NCI-H1417 (cell line): ENCODE results near the gene IQCH.
"Not testable (repeated sequence)": the region's sequence is repeated elsewhere in the genome, so short reads cannot be mapped to it uniquely, and the experiment has no call there.

Source experiments
- DNase-seq, 3 experiments: peaks; one replicate each; lab custom pipeline; 2025; lab: John Stamatoyannopoulos, UW

The IQCH gene

GRCh38 chr15:67436351-67437250 is 182.0 kb downstream of the IQCH start:
- DNase-seq, result peak in 2 of 3 experiments; percentile 19 to 39

- no peak for DNase-seq
These were observed 189.5 kb downstream of the IQCH start for GRCh38 chr15:67444100-67444499.

- DNase-seq, result no peak
These were observed 191.9 kb downstream of the IQCH start for GRCh38 chr15:67446449-67446848.

GRCh38 chr15:67448372-67448771 is 193.8 kb downstream of the IQCH start:
- DNase-seq, result not testable (repeated sequence)

- not testable (repeated sequence) for DNase-seq
These were observed 199.1 kb downstream of the IQCH start for GRCh38 chr15:67453703-67454102.

- peak; percentile 53 to 87 (median 69) for DNase-seq
These were observed 202.3 kb downstream of the IQCH start for GRCh38 chr15:67456677-67457529.

- DNase-seq, result peak in 1 of 3 experiments; percentile 49
These were observed 203.9 kb downstream of the IQCH start for GRCh38 chr15:67458331-67459029.

- peak in 1 of 3 experiments; percentile 25 for DNase-seq
These were observed 205.9 kb downstream of the IQCH start for GRCh38 chr15:67460521-67460920.

- no peak for DNase-seq
These were observed 207.1 kb downstream of the IQCH start for GRCh38 chr15:67461735-67462134.

- peak in 1 of 3 experiments; percentile 77 for DNase-seq
These were observed 208.3 kb downstream of the IQCH start for GRCh38 chr15:67462875-67463274.

- no peak for DNase-seq
These were observed 208.9 kb downstream of the IQCH start for GRCh38 chr15:67463488-67463887.

- DNase-seq, result no peak
These were observed 210.8 kb downstream of the IQCH start for GRCh38 chr15:67465196-67465952.

- peak in 2 of 3 experiments; percentile 42 to 81 for DNase-seq
These were observed 213.8 kb downstream of the IQCH start for GRCh38 chr15:67468416-67468815.

GRCh38 chr15:67469680-67470079 is 215.1 kb downstream of the IQCH start:
- no peak for DNase-seq

- DNase-seq, result no peak
These were observed 218.4 kb downstream of the IQCH start for GRCh38 chr15:67472957-67473356.

GRCh38 chr15:67474405-67475110 is 220.0 kb downstream of the IQCH start:
- no peak for DNase-seq

- no peak for DNase-seq
These were observed 225.4 kb downstream of the IQCH start for GRCh38 chr15:67479781-67480505.

- no peak for DNase-seq
These were observed 226.2 kb downstream of the IQCH start for GRCh38 chr15:67480741-67481140.

- DNase-seq, result no peak
These were observed 227.1 kb downstream of the IQCH start for GRCh38 chr15:67481680-67482079.

GRCh38 chr15:67495585-67495984 is 241.0 kb downstream of the IQCH start:
- DNase-seq, result no peak
